ENCODE results near the gene PHC3. TPM values are rescaled to one million over a fixed set of nuclear protein-coding genes. Genes with fewer than 3 reads are reported as not detected.
A peak's percentile ranks its signal among the peaks of the same experiment; 100 is the strongest.

The PHC3 gene
- total RNA-seq, 1 donor from 2014 or later = 105 TPM

DNA sequence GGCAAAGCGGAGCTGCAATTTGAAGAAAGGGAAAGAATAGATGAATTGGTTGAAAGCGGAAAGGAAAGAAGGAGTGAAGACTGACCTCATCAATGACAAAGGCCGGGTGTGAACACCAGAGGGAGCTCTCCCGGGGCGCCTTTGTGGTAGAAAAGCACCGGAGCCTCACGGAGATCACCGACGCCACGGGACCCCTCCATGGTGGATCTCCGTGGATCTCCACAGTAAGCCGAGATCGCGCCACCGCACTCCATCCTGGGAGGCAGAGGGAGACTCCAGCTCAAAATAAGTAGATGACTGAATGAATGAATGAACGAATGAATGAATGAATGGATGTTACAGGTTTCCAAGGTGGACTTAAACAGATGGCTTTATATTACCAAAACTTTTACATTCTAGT is 118.8 kb downstream of the PHC3 start:
- ATAC-seq (ENCODE audit: low read depth) = no peak
- Mint-ChIP-seq H3K4me3 (no peak overlapping the region), H3K9me3 (no peaks in the 10 kb centered on the region), H3K27ac (no peak overlapping the region), H3K4me1 (peaks cover 12% of the 10 kb centered on the region), H3K27me3 (no peaks in the 10 kb centered on the region), H3K36me3 (ENCODE audit: low read depth) (peaks cover 34% of the 10 kb centered on the region)
- DNase-seq = no peak
- TF ChIP-seq, protein P1, sequence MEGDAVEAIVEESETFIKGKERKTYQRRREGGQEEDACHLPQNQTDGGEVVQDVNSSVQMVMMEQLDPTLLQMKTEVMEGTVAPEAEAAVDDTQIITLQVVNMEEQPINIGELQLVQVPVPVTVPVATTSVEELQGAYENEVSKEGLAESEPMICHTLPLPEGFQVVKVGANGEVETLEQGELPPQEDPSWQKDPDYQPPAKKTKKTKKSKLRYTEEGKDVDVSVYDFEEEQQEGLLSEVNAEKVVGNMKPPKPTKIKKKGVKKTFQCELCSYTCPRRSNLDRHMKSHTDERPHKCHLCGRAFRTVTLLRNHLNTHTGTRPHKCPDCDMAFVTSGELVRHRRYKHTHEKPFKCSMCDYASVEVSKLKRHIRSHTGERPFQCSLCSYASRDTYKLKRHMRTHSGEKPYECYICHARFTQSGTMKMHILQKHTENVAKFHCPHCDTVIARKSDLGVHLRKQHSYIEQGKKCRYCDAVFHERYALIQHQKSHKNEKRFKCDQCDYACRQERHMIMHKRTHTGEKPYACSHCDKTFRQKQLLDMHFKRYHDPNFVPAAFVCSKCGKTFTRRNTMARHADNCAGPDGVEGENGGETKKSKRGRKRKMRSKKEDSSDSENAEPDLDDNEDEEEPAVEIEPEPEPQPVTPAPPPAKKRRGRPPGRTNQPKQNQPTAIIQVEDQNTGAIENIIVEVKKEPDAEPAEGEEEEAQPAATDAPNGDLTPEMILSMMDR (IDR thresholded peaks at IDR 0.05) = no peak
- ChIA-PET CTCF (no interaction called here), POLR2A (interaction anchor here (0.7 to 0.8 kb wide), 4 partner anchors 18 to 295 kb away, joined by 3 to 5 read pairs (median 4); partner anchors contain the start of gene SKIL)
- intact Hi-C loops (cut with micrococcal nuclease) = no loop called here

DNA sequence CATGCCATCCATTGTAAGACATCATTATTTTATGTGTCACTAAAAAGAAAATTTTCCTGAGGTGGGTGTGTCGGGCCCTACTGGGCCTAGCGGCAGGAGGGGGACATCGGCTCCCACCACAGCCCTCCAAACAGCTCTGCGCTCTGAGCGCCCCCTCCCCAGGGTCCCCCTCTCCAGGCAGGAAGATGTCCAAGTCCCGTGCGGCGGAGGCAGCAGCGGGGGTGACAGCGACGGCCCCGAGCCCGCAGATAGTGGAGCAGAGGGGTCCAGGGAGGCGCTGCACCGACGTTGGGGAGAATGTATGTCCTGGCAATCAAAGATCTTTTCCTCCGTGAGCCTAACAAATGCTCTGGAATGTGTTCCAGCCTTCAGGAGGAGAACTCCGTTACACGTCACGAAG is 119.5 kb downstream of the PHC3 start:
- no peak for DNase-seq
- peaks cover 19% of the 10 kb centered on the region for H3K4me1 Mint-ChIP-seq
- no peaks in the 10 kb centered on the region for H3K27me3 Mint-ChIP-seq
- ChIA-PET POLR2A (interaction anchor here (0.8 kb wide), 1 partner anchor 17 kb away, joined by 3 read pairs; no protein-coding TSS in a partner anchor), CTCF (no interaction called here)
- intact Hi-C loops (cut with micrococcal nuclease) = no loop called here
- no peaks in the 10 kb centered on the region for H3K9me3 Mint-ChIP-seq
- H3K36me3 Mint-ChIP-seq (ENCODE audit: low read depth) = peaks cover 28% of the 10 kb centered on the region
- no peak overlapping the region for H3K27ac Mint-ChIP-seq
- no peak for ATAC-seq (ENCODE audit: low read depth)
- TF ChIP-seq, protein P1 (IDR thresholded peaks at IDR 0.05) = no peak
- no peak overlapping the region for H3K4me3 Mint-ChIP-seq

DNA sequence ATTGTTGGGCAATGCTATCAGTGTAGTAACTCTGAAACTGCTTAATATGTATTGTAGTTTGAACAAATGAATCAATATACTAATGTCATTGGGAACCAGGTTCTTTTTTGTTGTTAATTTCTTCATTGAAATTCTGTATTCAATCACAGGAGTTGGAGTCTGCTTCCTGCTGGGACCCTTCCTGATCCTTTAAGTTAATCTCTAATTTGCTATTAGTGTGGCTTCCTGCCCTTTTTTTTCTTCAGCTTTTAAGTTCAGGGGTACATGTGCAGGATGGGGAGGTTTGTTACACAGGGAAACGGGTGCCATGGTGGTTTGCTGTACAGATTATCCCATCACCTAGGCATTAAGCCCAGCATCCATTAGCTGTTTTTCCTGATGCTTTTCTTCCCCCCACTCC is 122.1 kb downstream of the PHC3 start:
- DNase-seq (no peak), ATAC-seq (ENCODE audit: low read depth) (no peak)
- Mint-ChIP-seq H3K9me3 (no peaks in the 10 kb centered on the region), H3K4me3 (no peak overlapping the region), H3K36me3 (ENCODE audit: low read depth) (peaks cover 18% of the 10 kb centered on the region), H3K27ac (peak overlapping the region; percentile 46), H3K4me1 (peaks cover 45% of the 10 kb centered on the region), H3K27me3 (no peaks in the 10 kb centered on the region)
- POLR2A ChIA-PET = interaction anchor here (1.2 to 8.2 kb wide), 3 partner anchors 15 to 22 kb away, joined by 3 to 121 read pairs (median 6); partner anchors contain the start of gene GPR160
- CTCF ChIA-PET = no interaction called here
- TF ChIP-seq, protein P1 (IDR thresholded peaks at IDR 0.05) = no peak
- intact Hi-C loops (cut with micrococcal nuclease) = loop anchor here (5.0 to 10.0 kb wide), 2 partner anchors 395 to 808 kb away; partner anchors contain the start of gene MECOM

DNA sequence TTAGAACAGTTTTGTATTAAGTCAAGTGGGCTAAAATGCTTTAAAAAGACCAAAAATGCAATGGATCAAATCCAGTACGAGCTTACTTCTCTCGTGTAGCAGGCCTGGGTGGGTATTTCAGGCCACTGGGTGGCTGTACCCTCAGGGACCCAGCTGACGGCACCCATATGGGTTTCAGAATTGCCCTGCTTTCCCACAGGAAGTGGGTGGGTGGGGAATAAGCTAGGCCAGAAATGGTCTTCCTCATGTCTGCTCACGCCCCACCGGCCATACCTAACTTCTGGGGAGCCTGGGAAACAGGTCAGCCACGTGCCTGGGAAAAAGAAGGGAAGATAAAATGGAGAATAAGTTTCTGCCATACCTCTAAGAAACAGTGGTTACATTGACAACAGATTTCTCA is 123.4 kb downstream of the PHC3 start:
- CTCF ChIA-PET = interaction anchor here (1.1 to 2.4 kb wide), 3 partner anchors 11 to 36 kb away, joined by 4 to 6 read pairs (median 5); no protein-coding TSS in a partner anchor
- no peaks in the 10 kb centered on the region for H3K9me3 Mint-ChIP-seq
- H3K36me3 Mint-ChIP-seq (ENCODE audit: low read depth) = peaks cover 11% of the 10 kb centered on the region
- peak overlapping the region; percentile 66 for H3K4me3 Mint-ChIP-seq
- H3K27ac Mint-ChIP-seq = peak overlapping the region; percentile 87
- DNase-seq (no peak), ATAC-seq (ENCODE audit: low read depth) (peak; percentile 23)
- POLR2A ChIA-PET = interaction anchor here (0.7 to 8.2 kb wide), 17 partner anchors 8 to 298 kb away, joined by 3 to 121 read pairs (median 7); partner anchors contain the start of genes ACTRT3, GPR160, PHC3 and SEC62
- TF ChIP-seq, protein P1 (IDR thresholded peaks at IDR 0.05) = no peak
- no peaks in the 10 kb centered on the region for H3K27me3 Mint-ChIP-seq
- peaks cover 51% of the 10 kb centered on the region for H3K4me1 Mint-ChIP-seq
- intact Hi-C loops (cut with micrococcal nuclease) = loop anchor here (5.0 to 10.0 kb wide), 2 partner anchors 393 to 809 kb away; partner anchors contain the start of gene MECOM

DNA sequence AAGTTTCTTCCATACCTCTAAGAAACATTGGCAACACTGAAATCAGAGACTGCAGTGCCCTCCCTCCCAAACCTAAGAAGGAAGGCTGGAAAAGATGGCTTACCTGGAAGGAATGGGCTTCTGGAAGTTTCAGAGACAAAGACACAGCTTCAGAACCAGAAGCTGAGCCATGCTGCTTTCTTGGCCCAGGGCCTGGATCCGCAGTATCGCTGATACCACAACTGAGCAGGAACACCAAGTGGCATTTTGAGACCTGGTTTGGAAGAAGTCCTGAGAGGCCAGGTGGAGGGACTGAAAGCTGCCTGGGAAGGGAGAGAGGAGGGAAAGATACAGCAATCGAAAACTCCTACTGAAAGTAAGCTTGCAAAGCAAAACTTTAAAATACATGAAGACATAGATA is 124.0 kb downstream of the PHC3 start:
- H3K4me1 Mint-ChIP-seq = peaks cover 51% of the 10 kb centered on the region
- ChIA-PET CTCF (interaction anchor here (0.8 to 2.4 kb wide), 5 partner anchors 11 to 92 kb away, joined by 4 to 6 read pairs (median 5); no protein-coding TSS in a partner anchor), POLR2A (interaction anchor here (0.7 to 8.2 kb wide), 19 partner anchors 9 to 299 kb away, joined by 3 to 121 read pairs (median 7); partner anchors contain the start of genes ACTRT3, GPR160, LRRC34 and LRRIQ4)
- H3K36me3 Mint-ChIP-seq (ENCODE audit: low read depth) = peaks cover 8% of the 10 kb centered on the region
- TF ChIP-seq, protein P1 (IDR thresholded peaks at IDR 0.05) = no peak
- peak overlapping the region; percentile 87 for H3K27ac Mint-ChIP-seq
- intact Hi-C loops (cut with micrococcal nuclease) = loop anchor here (2.0 to 10.0 kb wide), 4 partner anchors 123 to 810 kb away; partner anchors contain the start of genes MECOM, PHC3 and SKIL
- no peaks in the 10 kb centered on the region for H3K9me3 Mint-ChIP-seq
- ATAC-seq (ENCODE audit: low read depth) = no peak
- DNase-seq = no peak
- peak overlapping the region; percentile 66 for H3K4me3 Mint-ChIP-seq
- no peaks in the 10 kb centered on the region for H3K27me3 Mint-ChIP-seq

Measured in activated B cell treated with CpG ODN at 0.5 μM for 24 hours (primary cell).